H1 (cell line): Measurements from ENCODE around the gene LSM14B. TPM values are rescaled to one million over a fixed set of nuclear protein-coding genes. Genes with fewer than 3 reads are reported as not detected.
A peak's percentile ranks its signal among the peaks of the same experiment; 100 is the strongest.

Source experiments
- CTCF ChIA-PET: fragments of 300-600 bp; sonication (Branson Sonifier 250); formaldehyde crosslinking; loops from one replicate; lab custom pipeline; 2021; ENCODE audit not compliant: partially characterized antibody; lab: Charles Lee
- POLR2A ChIA-PET: fragments of 300-600 bp; sonication (Branson Sonifier 250); formaldehyde crosslinking; loops from one replicate; lab custom pipeline; 2021; ENCODE audit warnings: inconsistent platforms; ENCODE audit not compliant: partially characterized antibody; lab: Charles Lee
- DNase-seq, 2 experiments: peaks; one replicate each; pipeline versions ENCODE4 v3.0.0 to v3.0.0-alpha.2; 2010 to 2022; ENCODE audit warnings: low spot score in 2 of 2, low read depth in 1 of 2, mixed read lengths in 1 of 2
- FAIRE-seq: peaks from 2 replicates; lab custom pipeline; 2011; peaks lifted over from hg19 to GRCh38; lab: Jason Lieb, UNC
- H2AFZ ChIP-seq: 2 replicates; pipeline ENCODE4 v1.8.1; 2012; ENCODE audit warnings: low read length, inconsistent platforms
- H2AK5ac ChIP-seq: 2 replicates; pipeline ENCODE4 v1.6.1; 2013; ENCODE audit warnings: low read depth, low read length
- H2BK120ac ChIP-seq: replicated peaks from 2 replicates; pipeline ENCODE3; 2013; ENCODE audit warnings: low read depth, low read length, inconsistent platforms
- H2BK12ac ChIP-seq: 2 replicates; pipeline ENCODE4 v1.6.1; 2013; ENCODE audit warnings: low read depth, low read length
- H2BK15ac ChIP-seq: 2 replicates; pipeline ENCODE4 v1.6.1; 2013; ENCODE audit warnings: low read length
- H2BK20ac ChIP-seq: 2 replicates; pipeline ENCODE4 v1.6.1; 2013; ENCODE audit warnings: low read length
- H2BK5ac ChIP-seq: 2 replicates; pipeline ENCODE4 v1.6.1; 2013; ENCODE audit warnings: low read depth, low read length
- H3K14ac ChIP-seq: 2 replicates; pipeline ENCODE4 v1.6.1; 2013; ENCODE audit warnings: inconsistent platforms; ENCODE audit not compliant: insufficient read length
- H3K18ac ChIP-seq: 2 replicates; pipeline ENCODE4 v1.6.1; 2013; ENCODE audit warnings: low read length; ENCODE audit errors: extremely low read depth
- H3K23ac ChIP-seq: 2 replicates; pipeline ENCODE4 v1.6.1; 2013; ENCODE audit warnings: inconsistent platforms; ENCODE audit not compliant: insufficient read length
- H3K23me2 ChIP-seq: 2 replicates; pipeline ENCODE4 v1.6.1; 2013; ENCODE audit warnings: low read depth, low read length
- H3K27ac ChIP-seq: 2 replicates; pipeline ENCODE4 v1.6.1; 2011; ENCODE audit warnings: low read depth, low read length, inconsistent platforms
- H3K27me3 ChIP-seq, 4 experiments: replicated peaks in 1 of 4; 1 replicate in 1 of 4; 2 replicates in 3 of 4; pipeline versions ENCODE4 v1.6.1 to v1.8.1; 2011 to 2013; ENCODE audit warnings: low read length in 3 of 4, mild to moderate bottlenecking in 3 of 4, inconsistent platforms in 2 of 4, mixed read lengths in 2 of 4, moderate library complexity in 1 of 4; ENCODE audit not compliant: control insufficient read depth in 3 of 4, insufficient read depth in 3 of 4; ENCODE audit errors: extremely low read depth in 1 of 4
- H3K36me3 ChIP-seq, 4 experiments: 2 replicates each; pipeline versions ENCODE4 v1.6.1 to v1.8.1; 2011 to 2013; ENCODE audit warnings: mild to moderate bottlenecking in 4 of 4, low read length in 3 of 4, moderate library complexity in 2 of 4, control low read depth in 1 of 4, inconsistent platforms in 1 of 4; ENCODE audit not compliant: insufficient read depth in 4 of 4, control insufficient read depth in 2 of 4
- H3K4ac ChIP-seq: replicated peaks from 2 replicates; pipeline ENCODE3; 2013; ENCODE audit warnings: low read length, low read depth, mixed read lengths, inconsistent platforms; ENCODE audit not compliant: insufficient read length
- H3K4me1 ChIP-seq, 4 experiments: replicated peaks in 1 of 4; 1 replicate in 1 of 4; 2 replicates in 3 of 4; pipeline versions ENCODE4 v1.6.1 to v1.8.1; 2011 to 2013; ENCODE audit warnings: low read length in 3 of 4, inconsistent platforms in 2 of 4, mixed read lengths in 1 of 4; ENCODE audit not compliant: insufficient read depth in 4 of 4, control insufficient read depth in 3 of 4
- H3K4me2 ChIP-seq, 2 experiments: 2 replicates each; pipeline versions ENCODE4 v1.6.1 to v1.8.1; 2011 to 2013; ENCODE audit warnings: low read depth in 2 of 2, low read length in 2 of 2, control low read depth in 1 of 2, inconsistent platforms in 1 of 2, mild to moderate bottlenecking in 1 of 2; ENCODE audit not compliant: insufficient read depth in 1 of 2
- H3K4me3 ChIP-seq, 4 experiments: fragments of 200-600, 300-600 bp in 1 of 4; sonication (generic), shearing (Covaris generic), sonication (Bioruptor Twin) in 1 of 4; 2 replicates each; pipeline versions ENCODE4 v1.5.1 to v1.8.1; 2011 to 2016; ENCODE audit warnings: low read length in 4 of 4, low read depth in 3 of 4, control low read depth in 2 of 4, inconsistent platforms in 2 of 4, mild to moderate bottlenecking in 2 of 4, mixed read lengths in 1 of 4, moderate library complexity in 1 of 4; ENCODE audit not compliant: insufficient read depth in 2 of 4; ENCODE audit errors: extremely low read depth in 1 of 4
- H3K56ac ChIP-seq: replicated peaks from 2 replicates; pipeline ENCODE3; 2013; ENCODE audit warnings: low read depth, mild to moderate bottlenecking, mixed read lengths, low read length, inconsistent platforms; ENCODE audit not compliant: insufficient read length
- H3K79me1 ChIP-seq: 2 replicates; pipeline ENCODE4 v1.6.1; 2013; ENCODE audit warnings: low read depth, low read length, control low read depth
- H3K79me2 ChIP-seq, 2 experiments: 2 replicates each; pipeline versions ENCODE4 v1.6.1 to v1.8.1; 2012 to 2013; ENCODE audit warnings: low read length in 2 of 2, mild to moderate bottlenecking in 2 of 2, inconsistent platforms in 1 of 2; ENCODE audit not compliant: insufficient read depth in 2 of 2, control insufficient read depth in 1 of 2
- H3K9ac ChIP-seq, 4 experiments: replicated peaks in 1 of 4; 1 replicate in 1 of 4; 2 replicates in 3 of 4; pipeline versions ENCODE4 v1.6.1 to v1.8.1; 2011 to 2013; ENCODE audit warnings: low read depth in 3 of 4, low read length in 3 of 4, control low read depth in 2 of 4, mild to moderate bottlenecking in 2 of 4, moderate library complexity in 2 of 4, inconsistent platforms in 1 of 4; ENCODE audit errors: extremely low read depth in 1 of 4
- H3K9me3 ChIP-seq, 2 experiments: 2 replicates each; pipeline versions ENCODE4 v1.6.1 to v1.8.1; 2012 to 2013; ENCODE audit warnings: mild to moderate bottlenecking in 2 of 2, moderate library complexity in 2 of 2, control low read depth in 1 of 2, inconsistent platforms in 1 of 2, low read depth in 1 of 2, low read length in 1 of 2, mixed read lengths in 1 of 2; ENCODE audit not compliant: insufficient read depth in 2 of 2
- H4K20me1 ChIP-seq, 2 experiments: replicated peaks in 1 of 2; 2 replicates each; pipeline versions ENCODE3 to v1.8.1; 2011 to 2013; ENCODE audit warnings: inconsistent platforms in 2 of 2, low read length in 2 of 2, mild to moderate bottlenecking in 1 of 2; ENCODE audit not compliant: insufficient read depth in 2 of 2, control insufficient read depth in 1 of 2
- H4K5ac ChIP-seq: 2 replicates; pipeline ENCODE4 v1.6.1; 2013; ENCODE audit warnings: low read length, low read depth, mixed read lengths, inconsistent platforms; ENCODE audit not compliant: insufficient read length
- H4K8ac ChIP-seq: 2 replicates; pipeline ENCODE4 v1.8.0; 2013; ENCODE audit warnings: mild to moderate bottlenecking, moderate library complexity, low read length, inconsistent platforms; ENCODE audit not compliant: insufficient read depth; ENCODE audit errors: extremely low read depth
- H4K91ac ChIP-seq: replicated peaks from 2 replicates; pipeline ENCODE3; 2013; ENCODE audit warnings: low read length, mixed read lengths, inconsistent platforms; ENCODE audit not compliant: insufficient read length
- CBX5 ChIP-seq: fragments of 300-800, 300-1000 bp; sonication (generic); IDR thresholded peaks from 2 replicates; pipeline ENCODE4 v1.7.1; 2016; ENCODE audit warnings: antibody characterized with exemption, low read length, low read depth
- CEBPB ChIP-seq: IDR thresholded peaks from 2 replicates; pipeline ENCODE4 v1.6.1; 2012; ENCODE audit warnings: low read depth, low read length
- HDAC2 ChIP-seq, 2 experiments: fragments of 300-600 bp in 1 of 2; sonication (generic) in 1 of 2; IDR thresholded peaks; 2 replicates each; pipeline ENCODE4 v1.6.1; 2011 to 2012; ENCODE audit warnings: low read depth in 2 of 2, low read length in 2 of 2, mild to moderate bottlenecking in 2 of 2, moderate library complexity in 2 of 2, borderline replicate concordance in 1 of 2, inconsistent platforms in 1 of 2
- ZNF274 ChIP-seq: IDR thresholded peaks from 2 replicates; pipeline ENCODE4 v1.7.0; 2012; ENCODE audit warnings: low read length, borderline replicate concordance; ENCODE audit errors: extremely low read depth
- WGBS, 2 experiments: shearing (Covaris generic) in 1 of 2; methylation state at CpG; one replicate each; pipeline versions ENCODE4 v1.1.6 to v1.1.7; 2013 to 2015; ENCODE audit warnings: low lambda C conversion rate in 2 of 2, mixed read lengths in 2 of 2, inconsistent platforms in 1 of 2, low coverage in 1 of 2, missing lambda C conversion rate in 1 of 2; ENCODE audit not compliant: insufficient replicate concordance in 2 of 2, insufficient coverage in 1 of 2, insufficient read length in 1 of 2; ENCODE audit errors: extremely low coverage in 1 of 2, missing lambda C conversion rate in 1 of 2; 5-methylcytosine and 5-hydroxymethylcytosine counted together
- polyA plus RNA-seq, 7 experiments: library from polyadenylated mRNA; depleted of rRNA in 3 of 7; stranded (reverse) in 5 of 7; unstranded in 2 of 7; fragments of >200 nt in 5 of 7; fragments of 200-250 nt in 2 of 7; gene quantifications; 1 replicate in 5 of 7; 2 replicates in 1 of 7; 4 replicates in 1 of 7; pipeline versions ENCODE4 v1.2.1 to v1.2.3, GENCODE V29; 2011 to 2013; ENCODE audit warnings: missing spikeins in 2 of 7, mixed read lengths in 2 of 7
- total RNA-seq: library from RNA; stranded (reverse); fragmentation: NEBNext Ultra II Directional; extraction: Animal tissue kit (Norgen Biotek cat#: 25700); gene quantifications from 2 replicates; pipeline ENCODE4 v1.2.1, GENCODE V29; 2021

The LSM14B gene
- total and polyA plus RNA-seq, 2 of the 8 experiments (the other 6 are each of a cell fraction or from before 2014, with no cell fraction given), result 58.3 to 65.6 TPM

DNA sequence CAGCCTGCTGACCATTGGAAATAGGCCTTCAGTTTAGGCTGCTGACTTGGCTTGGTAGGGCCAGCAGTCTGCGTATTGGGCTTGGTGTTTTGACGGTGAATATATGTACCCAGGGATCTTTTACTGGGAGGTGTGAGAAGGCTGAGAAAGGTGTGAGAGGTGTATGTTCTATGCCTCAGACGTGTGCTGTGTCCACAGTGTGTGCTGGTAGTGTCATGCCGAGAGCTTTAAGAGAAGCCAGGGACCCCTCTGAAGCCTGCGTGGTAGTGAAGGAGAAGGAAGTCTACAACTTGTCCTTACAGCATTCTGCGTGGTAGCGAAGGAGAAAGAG lies 23.4 kb downstream of the LSM14B start:
- Histone ChIP-seq H2AK5ac (peak overlapping the region; percentile 1; the same call in 1 of the 2 replicates), H3K23me2 (peaks cover 3% of the 10 kb centered on the region; the same call in 1 of the 2 replicates), H2BK12ac (no peak overlapping the region), H3K9ac (no peak overlapping the region; a peak in 1 of 7 replicates), H4K91ac (no peak overlapping the region), H4K20me1 (peaks cover 51 to 59% of the 10 kb centered on the region in 2 experiments), H4K8ac (no peak overlapping the region), H2BK20ac (no peak overlapping the region), H3K56ac (no peak overlapping the region), H3K27ac (no peak overlapping the region), H4K5ac (no peak overlapping the region), H3K14ac (no peak overlapping the region), H3K4ac (no peak overlapping the region), H3K79me1 (peaks cover 40% of the 10 kb centered on the region), H3K23ac (no peak overlapping the region), H2BK5ac (no peak overlapping the region), H3K18ac (no peak overlapping the region), H3K36me3 (peaks cover 0 to 9% (median 3%) of the 10 kb centered on the region in 4 experiments; a peak in 3 of 8 replicates), H2BK15ac (no peak overlapping the region), H3K27me3 (no peaks in the 10 kb centered on the region), H3K9me3 (no peaks in the 10 kb centered on the region), H3K4me3 (no peak overlapping the region), H3K4me2 (no peak overlapping the region; a peak in 1 of 4 replicates), H3K4me1 (peaks cover 0 to 21% (median 11%) of the 10 kb centered on the region in 4 experiments; a peak in 6 of 7 replicates), H2BK120ac (no peak overlapping the region), H3K79me2 (peaks cover 62 to 88% of the 10 kb centered on the region in 2 experiments), H2AFZ (no peak overlapping the region)
- TF ChIP-seq HDAC2 (IDR thresholded peaks at IDR 0.05; ENCODE audit: borderline replicate concordance in 1 of 2, low read depth in 2 of 2, low read length in 2 of 2) (no peak), ZNF274 (no peak), CBX5 (no peak), CEBPB (no peak)
- CTCF ChIA-PET, result interaction anchor here (0.8 to 2.0 kb wide), 6 partner anchors 9 to 135 kb away, joined by 3 to 8 read pairs (median 4); no protein-coding TSS in a partner anchor
- WGBS, 2 experiments, result 89% methylated on average over 7 of the region's 7 CpGs; no CpG with 5 or more reads in 1 of the 2 experiments
- no peak for FAIRE-seq
- POLR2A ChIA-PET, result interaction anchor here (0.8 to 3.4 kb wide), 3 partner anchors 10 to 25 kb away, joined by 3 to 10 read pairs (median 7); no protein-coding TSS in a partner anchor
- no peak for DNase-seq
